ENCODE results near the gene SV2A.
"Not testable (repeated sequence)": the region's sequence is repeated elsewhere in the genome, so short reads cannot be mapped to it uniquely, and the experiment has no call there.

Gene SV2A, protein sequence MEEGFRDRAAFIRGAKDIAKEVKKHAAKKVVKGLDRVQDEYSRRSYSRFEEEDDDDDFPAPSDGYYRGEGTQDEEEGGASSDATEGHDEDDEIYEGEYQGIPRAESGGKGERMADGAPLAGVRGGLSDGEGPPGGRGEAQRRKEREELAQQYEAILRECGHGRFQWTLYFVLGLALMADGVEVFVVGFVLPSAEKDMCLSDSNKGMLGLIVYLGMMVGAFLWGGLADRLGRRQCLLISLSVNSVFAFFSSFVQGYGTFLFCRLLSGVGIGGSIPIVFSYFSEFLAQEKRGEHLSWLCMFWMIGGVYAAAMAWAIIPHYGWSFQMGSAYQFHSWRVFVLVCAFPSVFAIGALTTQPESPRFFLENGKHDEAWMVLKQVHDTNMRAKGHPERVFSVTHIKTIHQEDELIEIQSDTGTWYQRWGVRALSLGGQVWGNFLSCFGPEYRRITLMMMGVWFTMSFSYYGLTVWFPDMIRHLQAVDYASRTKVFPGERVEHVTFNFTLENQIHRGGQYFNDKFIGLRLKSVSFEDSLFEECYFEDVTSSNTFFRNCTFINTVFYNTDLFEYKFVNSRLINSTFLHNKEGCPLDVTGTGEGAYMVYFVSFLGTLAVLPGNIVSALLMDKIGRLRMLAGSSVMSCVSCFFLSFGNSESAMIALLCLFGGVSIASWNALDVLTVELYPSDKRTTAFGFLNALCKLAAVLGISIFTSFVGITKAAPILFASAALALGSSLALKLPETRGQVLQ

GRCh38 chr1:149917571-149918144, at the start of gene SV2A:
Gene SV2A, minus strand, starts transcription at chr1:149917844. Its CDS starts 4,004 bp downstream, at chr1:149913840.
- peak; percentile 74 for DNase-seq

GRCh38 chr1:149967041-149967440, 49.4 kb upstream of the SV2A start:
- no peak for DNase-seq

DNA sequence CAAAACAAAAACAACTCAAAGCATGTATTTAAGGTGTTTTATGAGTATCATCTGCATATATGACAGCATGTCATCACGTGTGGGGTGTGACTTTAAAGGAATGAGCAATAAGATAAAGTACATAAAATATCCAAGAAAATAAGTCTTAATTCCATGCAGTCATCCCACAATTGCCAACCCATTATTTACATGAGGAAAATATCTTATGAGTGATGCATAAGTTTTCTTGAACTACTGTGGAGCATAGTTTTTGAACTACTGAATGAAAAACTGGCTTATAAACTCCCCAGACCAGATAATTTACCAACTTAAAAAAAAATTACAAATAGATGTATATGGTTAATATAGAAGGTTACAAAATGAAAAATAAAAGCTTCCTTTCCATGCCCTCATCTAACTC, 48.8 kb upstream of the SV2A start:
- no peak for DNase-seq

DNA sequence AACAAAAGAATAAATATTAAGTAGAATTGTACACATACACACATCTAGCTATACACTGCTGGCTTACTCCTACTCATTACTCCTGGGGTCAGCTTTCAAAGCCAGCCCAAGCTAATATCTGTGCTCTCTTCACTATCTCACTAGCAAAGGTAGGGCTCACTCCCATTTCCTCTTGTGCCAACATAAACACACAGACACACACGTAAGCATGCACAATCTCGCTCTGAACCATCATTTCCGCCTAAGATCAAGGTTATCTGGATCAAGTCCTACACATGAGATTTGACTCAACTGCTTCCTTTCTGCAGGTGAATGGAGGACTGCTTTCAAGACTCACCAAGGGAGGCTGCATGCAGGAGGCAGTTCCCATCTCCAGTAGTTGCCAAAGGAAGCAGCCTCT, 47.8 kb upstream of the SV2A start:
- no peak for DNase-seq

GRCh38 chr1:149963358-149963757, 45.7 kb upstream of the SV2A start:
- DNase-seq: no peak

GRCh38 chr1:149962736-149963135, 45.1 kb upstream of the SV2A start:
- no peak for DNase-seq

DNA sequence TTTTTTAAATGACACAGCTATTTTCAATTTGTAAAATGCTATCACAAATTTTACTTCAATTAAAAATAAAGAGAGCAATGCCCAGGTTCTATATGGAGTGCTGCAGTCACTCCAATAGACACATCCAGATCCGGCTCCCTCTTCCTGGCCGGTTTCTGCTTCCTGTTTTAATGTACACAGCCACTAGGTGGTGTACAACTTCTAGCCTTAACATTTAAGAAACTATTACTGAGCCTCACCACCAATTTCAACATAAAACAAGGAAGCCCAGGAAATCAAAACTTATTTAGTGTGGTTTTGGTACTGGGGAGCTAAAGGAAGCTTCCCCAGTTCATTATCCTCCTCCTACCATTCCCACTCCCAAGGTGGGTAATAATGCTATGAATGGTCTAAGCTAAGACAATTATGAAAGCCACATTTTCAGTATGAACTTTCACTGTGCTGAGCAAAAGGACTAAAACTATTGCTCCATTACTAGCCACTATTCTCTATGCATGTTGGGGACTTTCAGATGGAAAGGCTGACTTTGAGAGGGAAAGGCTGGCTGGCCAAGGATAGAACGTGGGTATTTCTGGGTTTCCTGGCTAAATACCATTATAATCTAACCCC, 44.5 kb upstream of the SV2A start:
- peak; percentile 75 for DNase-seq

- not testable (repeated sequence) for DNase-seq
These were observed 39.9 kb upstream of the SV2A start for GRCh38 chr1:149957548-149957947.

- no peak for DNase-seq
These were observed 32.3 kb upstream of the SV2A start for GRCh38 chr1:149949911-149950310.

GRCh38 chr1:149945206-149945605, 27.6 kb upstream of the SV2A start:
- no peak for DNase-seq

DNA sequence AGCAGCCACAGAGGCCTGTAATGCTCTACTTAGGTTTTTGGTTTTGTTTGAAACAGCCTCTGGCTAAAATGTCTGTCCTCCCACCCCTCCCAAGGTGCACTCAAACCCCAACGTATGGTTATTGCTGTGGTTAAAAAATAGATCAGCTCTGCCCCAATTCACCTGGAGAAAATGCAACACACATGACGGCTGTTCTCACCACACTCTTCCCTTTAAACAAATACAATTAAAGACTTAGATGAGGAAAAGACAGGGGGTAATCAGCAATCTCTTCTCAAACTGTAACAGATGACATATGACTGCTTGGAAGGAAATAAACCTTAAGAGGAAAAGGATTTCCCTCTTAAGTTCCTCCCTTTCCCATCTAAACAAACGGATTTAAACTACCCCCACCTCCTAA, 25.2 kb upstream of the SV2A start:
- DNase-seq: no peak

DNA sequence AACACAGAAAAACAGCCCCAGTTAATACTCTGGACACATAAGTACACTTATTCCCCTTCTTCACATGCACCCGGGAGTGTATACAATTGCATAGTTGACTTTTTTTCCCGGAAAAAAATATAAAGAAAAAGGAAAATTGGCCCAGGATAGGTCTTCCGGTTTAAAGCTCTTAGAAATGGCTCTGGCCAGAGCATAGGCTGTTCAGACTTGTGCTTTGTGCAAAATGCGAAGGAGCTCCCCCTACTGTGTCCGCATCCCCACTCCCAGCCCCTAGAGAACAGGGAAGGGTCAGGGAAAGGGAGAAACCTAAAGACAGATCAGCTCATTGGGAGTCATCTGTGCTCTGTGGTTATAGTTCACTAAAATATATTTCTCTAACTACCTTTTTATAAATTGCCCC, 24.6 kb upstream of the SV2A start:
- peak; percentile 36 for DNase-seq

DNA sequence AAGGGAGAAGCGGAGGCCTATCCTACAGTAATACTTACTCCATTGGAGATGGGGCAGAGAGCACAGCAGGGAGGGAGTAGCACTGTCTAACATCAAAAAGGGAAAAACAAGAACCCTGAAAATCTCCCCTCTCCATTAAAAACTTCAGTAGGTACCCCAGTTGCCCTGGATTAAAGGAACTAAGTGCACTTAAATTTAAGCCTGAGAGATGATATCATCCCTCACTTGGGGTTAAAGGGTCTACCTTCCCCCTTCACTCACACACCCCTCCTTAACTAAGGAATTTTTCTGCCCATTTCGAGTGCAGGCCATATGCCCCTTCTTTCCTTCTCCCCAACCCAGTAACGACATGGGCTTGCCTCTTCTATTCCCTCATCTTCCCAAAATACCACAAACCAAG, 22.8 kb upstream of the SV2A start:
- DNase-seq: no peak

GRCh38 chr1:149938668-149939003, 21.0 kb upstream of the SV2A start:
- not testable (repeated sequence) for DNase-seq

DNA sequence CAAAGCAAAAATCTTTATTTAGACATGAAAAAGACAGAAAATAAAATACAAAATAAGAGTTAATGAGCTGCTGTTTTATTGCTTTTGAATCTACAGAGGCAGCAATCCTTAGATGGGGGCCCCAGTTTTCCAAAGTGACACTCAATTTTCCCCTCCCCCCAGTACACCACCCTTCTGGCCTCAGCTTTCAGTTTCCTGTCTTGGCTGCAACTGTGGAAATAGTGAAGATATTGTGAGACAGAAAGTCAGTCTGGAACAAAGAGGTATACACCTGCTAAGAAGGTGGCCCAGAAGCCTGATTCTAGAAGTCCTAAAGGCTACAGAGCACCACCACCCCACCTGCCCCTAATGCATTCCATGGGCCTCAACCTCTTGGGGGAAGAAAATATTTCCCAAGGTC, 20.1 kb upstream of the SV2A start:
- no peak for DNase-seq

DNA sequence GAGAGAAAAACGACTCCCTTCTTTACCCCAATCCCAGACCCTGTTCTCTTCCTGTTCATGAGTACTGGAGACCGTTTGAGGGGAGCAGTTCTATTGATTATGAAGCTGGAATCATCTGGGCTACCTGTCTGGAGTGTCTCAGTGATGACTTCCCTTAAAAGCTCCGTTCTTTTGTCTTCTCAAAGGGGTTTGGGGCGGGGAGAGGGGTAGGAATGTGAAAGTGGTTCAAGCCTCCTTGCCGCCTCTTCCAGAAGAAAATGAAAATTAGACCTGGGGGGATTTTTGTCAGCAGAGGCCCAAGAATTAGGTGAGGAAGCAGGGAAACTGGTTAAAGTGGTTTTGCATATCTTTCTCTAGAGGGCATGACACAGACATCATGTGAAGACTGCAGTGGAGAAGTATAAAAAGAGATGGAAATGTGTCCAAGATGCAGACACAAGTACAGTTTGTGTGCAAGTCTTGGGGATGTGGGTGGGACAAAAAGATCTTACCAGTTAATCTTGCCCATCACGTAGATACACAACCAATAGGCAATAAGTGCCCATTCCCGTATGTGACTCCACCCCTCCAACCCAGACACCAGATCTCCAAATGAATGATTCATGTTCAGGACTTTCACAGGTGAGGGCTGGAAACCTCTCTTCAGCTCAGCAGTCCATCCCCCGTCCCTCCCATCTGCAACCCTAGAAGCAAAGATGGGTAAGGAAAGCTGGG, 19.5 kb upstream of the SV2A start:
- peak; percentile 51 for DNase-seq

- peak; percentile 55 for DNase-seq
These were observed 18.7 kb upstream of the SV2A start, which contains the start of gene MTMR11 for GRCh38 chr1:149936170-149936991. Gene MTMR11, minus strand, starts transcription at chr1:149936879. Its CDS starts 232 bp downstream, at chr1:149936647.

DNA sequence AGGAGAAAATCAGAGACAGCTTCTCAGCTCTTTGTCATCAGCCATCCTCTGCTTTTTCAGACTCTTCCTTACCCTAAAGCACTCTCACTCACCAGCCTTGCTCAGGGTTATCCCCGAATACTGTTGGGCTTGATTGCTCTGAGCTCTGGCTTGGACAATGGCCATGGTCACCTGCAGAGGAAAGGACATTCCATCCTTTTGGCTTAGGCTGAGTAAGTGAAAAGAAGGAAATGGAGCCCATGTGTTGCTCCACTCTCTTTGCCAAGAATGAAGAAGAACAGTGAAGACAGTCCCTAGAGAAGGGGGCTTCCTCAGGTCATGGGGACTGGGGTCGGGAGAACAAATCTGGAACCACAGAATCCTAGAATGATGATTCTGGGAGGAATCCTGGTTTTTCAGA, 16.7 kb upstream of the SV2A start:
- no peak for DNase-seq

DNA sequence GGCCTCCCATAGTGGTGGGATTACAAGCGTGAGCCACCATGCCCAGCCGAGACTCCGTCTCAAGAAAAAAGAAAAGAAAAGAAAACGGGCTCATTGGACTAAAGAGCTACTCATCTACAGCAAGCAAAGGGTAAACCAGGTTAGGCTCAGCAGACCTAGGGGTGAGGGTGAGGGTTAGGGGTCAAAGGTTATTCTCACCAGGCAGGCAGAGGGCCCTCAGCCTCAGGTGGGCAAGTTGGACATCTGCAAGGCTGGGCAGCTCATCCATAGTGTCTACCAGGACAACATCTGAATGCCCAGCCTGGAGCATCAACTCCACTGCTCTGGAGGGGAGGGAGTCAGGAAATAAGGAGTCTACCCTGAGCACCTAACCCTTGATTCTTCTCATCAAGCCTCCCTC, 15.6 kb upstream of the SV2A start:
- no peak for DNase-seq

DNA sequence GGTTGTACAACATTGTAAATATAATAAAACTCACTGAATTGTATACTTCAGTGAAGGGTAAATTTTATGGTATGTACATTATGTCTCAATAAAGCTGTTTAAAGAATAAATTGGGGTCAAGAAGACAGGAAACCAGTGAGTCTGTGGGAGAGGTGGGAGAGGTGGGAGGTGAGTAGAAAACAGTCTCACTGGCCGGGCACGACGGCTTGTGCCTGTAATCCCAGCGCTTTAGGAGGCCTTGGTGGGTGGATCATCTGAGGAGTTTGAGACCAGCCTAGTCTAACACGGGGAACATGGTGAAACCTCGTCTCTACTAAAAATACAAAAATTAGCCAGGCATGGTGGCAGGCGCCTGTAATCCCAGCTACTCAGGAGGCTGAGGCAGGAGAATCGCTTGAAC, 14.8 kb upstream of the SV2A start:
- no peak for DNase-seq

GRCh38 chr1:149931212-149931790, 13.7 kb upstream of the SV2A start:
- DNase-seq: peak; percentile 16

DNA sequence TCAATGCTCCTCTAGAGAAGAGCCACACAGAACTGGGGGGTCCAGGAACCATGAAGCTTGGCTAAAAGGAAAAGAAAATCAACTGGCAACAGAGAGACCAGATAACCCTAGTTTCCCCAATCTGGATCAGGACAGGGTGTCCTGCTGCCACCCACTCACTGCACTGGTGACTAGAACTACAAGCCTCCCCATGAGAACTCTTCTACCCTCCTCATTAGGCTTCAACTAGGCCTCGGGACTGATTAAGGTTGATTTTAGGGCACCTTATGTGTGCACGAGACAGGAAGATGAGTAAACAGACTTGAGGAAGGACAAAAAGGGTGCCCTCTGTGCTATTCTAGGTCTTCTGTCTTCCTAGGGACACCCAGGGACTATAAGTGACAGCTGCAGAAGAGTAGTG, 12.2 kb upstream of the SV2A start:
- DNase-seq: no peak

Measured in fibroblast of skin of right biceps (primary cell).